SW480 (cell line): ENCODE results near the gene KRCC1.
"Not testable (repeated sequence)": the region's sequence is repeated elsewhere in the genome, so short reads cannot be mapped to it uniquely, and the experiment has no call there.

Experiments
- DNase-seq: peaks from one replicate; pipeline ENCODE4 v3.0.0-alpha.2; 2016; ENCODE audit warnings: low spot score

KRCC1 gene

GRCh38 chr2:88038263-88039105 is 17.1 kb downstream of the KRCC1 start:
- peak; percentile 16 for DNase-seq

GRCh38 chr2:88036606-88037005 is 19.0 kb downstream of the KRCC1 start:
- DNase-seq: no peak

GRCh38 chr2:88036182-88036581 is 19.4 kb downstream of the KRCC1 start:
- DNase-seq: no peak

GRCh38 chr2:88032070-88032702 is 23.4 kb downstream of the KRCC1 start:
- DNase-seq: no peak

- no peak for DNase-seq
Measured at GRCh38 chr2:88028931-88029330, 26.7 kb downstream of the KRCC1 start.

GRCh38 chr2:88027697-88028389 is 27.7 kb downstream of the KRCC1 start:
- DNase-seq: no peak

GRCh38 chr2:88024509-88024908 is 31.1 kb downstream of the KRCC1 start:
- DNase-seq: no peak

GRCh38 chr2:88022669-88022921 is 33.0 kb downstream of the KRCC1 start:
- DNase-seq: no peak

- no peak for DNase-seq
Measured at GRCh38 chr2:88019985-88020384, 35.6 kb downstream of the KRCC1 start.

GRCh38 chr2:88018909-88019308 is 36.7 kb downstream of the KRCC1 start:
- DNase-seq: no peak

GRCh38 chr2:88018077-88018805 is 37.3 kb downstream of the KRCC1 start:
- not testable (repeated sequence) for DNase-seq

- not testable (repeated sequence) for DNase-seq
Measured at GRCh38 chr2:88017780-88018038, 37.9 kb downstream of the KRCC1 start.

GRCh38 chr2:88016960-88017779 is 38.4 kb downstream of the KRCC1 start:
- DNase-seq: peak; percentile 84

- peak; percentile 96 for DNase-seq
Measured at GRCh38 chr2:88016086-88016959, 39.3 kb downstream of the KRCC1 start, which contains the start of gene RNU2-63P. RNU2-63P (minus strand) TSS chr2:88016547.

- no peak for DNase-seq
Measured at GRCh38 chr2:88011011-88011410, 44.6 kb downstream of the KRCC1 start.

GRCh38 chr2:88010136-88010535 is 45.4 kb downstream of the KRCC1 start:
- no peak for DNase-seq

GRCh38 chr2:88006912-88007439 is 48.6 kb downstream of the KRCC1 start:
- no peak for DNase-seq

GRCh38 chr2:88005776-88006175 is 49.8 kb downstream of the KRCC1 start:
- no peak for DNase-seq

GRCh38 chr2:88003074-88003755 is 52.4 kb downstream of the KRCC1 start:
- no peak for DNase-seq

- DNase-seq: no peak
Measured at GRCh38 chr2:88002359-88002707, 53.2 kb downstream of the KRCC1 start.
